Measurements from ENCODE around the gene TRIM46. TPM values are rescaled to one million over a fixed set of nuclear protein-coding genes. Genes with fewer than 3 reads are reported as not detected.

Gene TRIM46
- total RNA-seq, 1 experiment from 2014 or later: 18.4 TPM

- Histone ChIP-seq H3K18ac (ENCODE audit: insufficient read length, low read depth, low read length) (no peak overlapping the region), H3K23me2 (ENCODE audit: insufficient read length, low read depth, low read length, poor library complexity, severe bottlenecking) (no peaks in the 10 kb centered on the region), H2BK5ac (ENCODE audit: insufficient read length, low read length) (no peak overlapping the region), H3K4me1 (ENCODE audit: insufficient read depth, low read length) (peaks cover 3% of the 10 kb centered on the region), H2BK120ac (ENCODE audit: low read depth, low read length, poor library complexity, severe bottlenecking) (no peak overlapping the region), H3K9ac (ENCODE audit: extremely low read depth, insufficient read length, low read length) (no peak overlapping the region), H2BK12ac (ENCODE audit: insufficient read length, low read depth, low read length) (no peak overlapping the region), H4K8ac (replicated peaks; ENCODE audit: insufficient read length, low read depth, low read length) (no peak overlapping the region), H2BK15ac (ENCODE audit: low read depth, low read length) (no peak overlapping the region), H3K23ac (ENCODE audit: insufficient read length, low read depth, low read length) (no peak overlapping the region), H3K4ac (ENCODE audit: low read depth, low read length) (no peak overlapping the region), H3K27ac (ENCODE audit: insufficient read length, low read depth, low read length) (no peak overlapping the region), H4K5ac (ENCODE audit: insufficient read length, low read depth, low read length) (no peak overlapping the region), H3K14ac (ENCODE audit: insufficient read depth, low read length) (no peak overlapping the region), H4K20me1 (ENCODE audit: control insufficient read depth, insufficient read depth, insufficient read length) (no peaks in the 10 kb centered on the region), H3K4me2 (ENCODE audit: insufficient read depth, insufficient read length, low read length) (no peak overlapping the region), H3K9me3 (ENCODE audit: control insufficient read depth, low read depth, low read length) (no peaks in the 10 kb centered on the region), H2AK5ac (ENCODE audit: insufficient read length, low read length) (no peak overlapping the region), H3K79me1 (ENCODE audit: insufficient read depth, low read depth, low read length, poor library complexity, severe bottlenecking) (no peaks in the 10 kb centered on the region), H3K56ac (ENCODE audit: insufficient read length, low read depth, low read length) (no peak overlapping the region), H4K91ac (ENCODE audit: insufficient read length, low read depth, low read length) (no peak overlapping the region), H2AFZ (ENCODE audit: low read length) (no peak overlapping the region), H2BK20ac (ENCODE audit: low read depth, low read length, poor library complexity, severe bottlenecking) (no peak overlapping the region), H3K79me2 (ENCODE audit: insufficient read depth, low read length) (no peaks in the 10 kb centered on the region), H3K27me3 (ENCODE audit: insufficient read depth, low read length) (no peaks in the 10 kb centered on the region), H3T11ph (ENCODE audit: low read length) (no peak overlapping the region)
- H3K9me3 Mint-ChIP-seq: peaks cover 0 to 2% of the 10 kb centered on the region in 2 experiments; a peak in 1 of 5 replicates
- peaks cover 17 to 31% of the 10 kb centered on the region in 2 experiments for H3K4me1 Mint-ChIP-seq
- H3K27ac Mint-ChIP-seq: peak overlapping the region in 2 of 3 experiments; percentile 3 to 55; a peak in 3 of 7 replicates
- H3K36me3 Mint-ChIP-seq (ENCODE audit: insufficient read depth in 1 of 3, low read depth in 3 of 3): peaks cover 12 to 33% (median 28%) of the 10 kb centered on the region in 3 experiments; a peak in 6 of 7 replicates
- no peak for TF ChIP-seq CTCF (conservative IDR thresholded peaks at IDR 0.05)
- DNase-seq: no peak
- peaks cover 1% of the 10 kb centered on the region; the same call in 1 of the 2 replicates for H3K27me3 Mint-ChIP-seq (ENCODE audit: low read depth)
- WGBS (ENCODE audit: extremely low coverage, insufficient read length, low lambda C conversion rate): no CpG with 5 or more reads among the region's 6 CpGs
- no peak overlapping the region for H3K4me3 Mint-ChIP-seq
These were observed 12.1 kb downstream of the TRIM46 start for GRCh38 chr1:155185783-155186066.

Data from H9 (cell line).